ENCODE data around the gene RNF123. TPM values are rescaled to one million over a fixed set of nuclear protein-coding genes. Genes with fewer than 3 reads are reported as not detected.

The RNF123 gene
- total RNA-seq, 1 experiment from 2014 or later, result 71.9 TPM

DNA sequence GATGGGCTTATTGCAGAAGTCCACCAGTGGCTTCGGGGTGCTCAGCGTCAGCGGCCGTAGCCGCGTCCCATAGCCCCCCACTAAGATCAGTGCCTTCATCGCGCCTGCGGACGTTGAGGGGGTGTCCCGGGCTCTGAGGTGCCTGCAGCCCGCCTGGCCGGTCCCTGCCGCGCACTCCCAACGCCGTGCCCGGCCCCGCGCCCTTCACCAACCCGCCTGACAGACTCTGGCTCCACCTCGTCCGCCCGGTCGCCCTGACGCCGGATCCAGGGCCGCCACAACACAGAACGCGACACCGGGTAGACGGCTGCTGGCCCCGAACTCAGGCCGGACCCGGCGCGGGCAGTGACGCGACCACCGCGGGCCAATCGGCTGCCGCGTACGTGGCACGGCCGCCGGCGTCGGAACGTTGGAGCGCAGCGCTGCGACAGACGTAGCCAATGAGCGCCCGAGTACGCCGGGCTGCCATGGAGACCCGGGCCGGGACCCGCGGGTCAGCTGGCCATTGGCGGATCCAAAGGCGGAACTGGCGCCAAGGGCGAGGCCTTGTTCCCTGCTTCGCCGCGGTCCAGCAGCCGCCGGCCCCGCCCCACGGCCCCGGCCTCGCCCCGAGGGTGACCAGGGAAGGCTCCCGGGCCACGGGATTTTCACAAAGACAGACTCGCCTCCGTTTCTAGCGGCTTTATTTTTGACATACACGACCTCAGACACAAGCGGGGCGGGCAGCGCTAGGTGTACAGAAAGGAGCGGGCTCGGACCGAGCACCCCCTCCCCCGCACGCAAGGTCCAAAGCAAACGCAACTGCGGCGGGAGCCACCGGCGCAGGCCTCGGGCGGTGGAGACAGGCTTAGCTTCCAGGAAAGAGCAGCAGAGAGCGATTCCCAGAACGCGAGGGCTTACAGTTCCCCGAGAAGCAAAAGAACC, 34.5 kb downstream of the RNF123 start, which contains the start of gene GMPPB:
Gene GMPPB, minus strand, starts transcription at position 324 of the 924 bp plus-strand sequence. Its CDS starts 225 bp downstream, at position 99.
- no peak for TF ChIP-seq FOSL1 (IDR thresholded peaks at IDR 0.05; ENCODE audit: low read depth)
- peak; percentile 50; the same call in 1 of the 2 replicates for TF ChIP-seq ZFX (IDR thresholded peaks at IDR 0.05)
- TF ChIP-seq JUND (IDR thresholded peaks at IDR 0.05), result no peak
- TF ChIP-seq EZH2phosphoT487 (IDR thresholded peaks at IDR 0.05; ENCODE audit: borderline replicate concordance), result no peak
- peak; percentile 39 for TF ChIP-seq POLR2A (IDR thresholded peaks at IDR 0.05; ENCODE audit: borderline replicate concordance, extremely low read depth, insufficient read depth, insufficient read length)
- no peak for TF ChIP-seq ELF1 (IDR thresholded peaks at IDR 0.05; ENCODE audit: borderline replicate concordance, low read depth)
- no peak for TF ChIP-seq SRF (IDR thresholded peaks at IDR 0.05; ENCODE audit: low read depth)
- TF ChIP-seq POLR2AphosphoS5 (IDR thresholded peaks at IDR 0.05; ENCODE audit: low read depth, low read length), result peak; percentile 78
- no peak for TF ChIP-seq TCF7L2 (IDR thresholded peaks at IDR 0.05; ENCODE audit: borderline replicate concordance, extremely low read depth, insufficient read depth, insufficient read length)
- peak; percentile 6 for TF ChIP-seq YY1 (IDR thresholded peaks at IDR 0.05; ENCODE audit: extremely low read depth, insufficient replicate concordance, low read depth, low read length)
- no peak for TF ChIP-seq SIN3A (IDR thresholded peaks at IDR 0.05; ENCODE audit: low read depth)
- H3K4me1 ChIP-seq (ENCODE audit: control insufficient read depth in 1 of 2, insufficient read depth in 2 of 2, low read length in 2 of 2), result peaks cover 13 to 35% of the 10 kb centered on the region in 2 experiments; a peak in 3 of 4 replicates
- H3K4me3 ChIP-seq (replicated peaks in 1 of 2; ENCODE audit: low read depth in 1 of 2, low read length in 2 of 2), result peak within 1 kb of the TSS; percentile 95
- ChIA-PET POLR2A (no interaction called here), RAD21 (ENCODE audit: low non-redundant PET in 1 of 2, low total read pairs in 2 of 2, uncharacterized antibody in 2 of 2, unreplicated experiment in 2 of 2) (interaction anchor here in 1 of 2 experiments (0.7 kb wide), 1 partner anchor 139 kb away, joined by 3 read pairs; no protein-coding TSS in a partner anchor), CTCF (interaction anchor here (1.0 kb wide), 1 partner anchor 79 kb away, joined by 3 read pairs; the partner anchor contains the start of gene INKA1)
- H3K27ac ChIP-seq (ENCODE audit: low read depth, low read length), result peak within 1 kb of the TSS; percentile 92
- H4K20me1 ChIP-seq (ENCODE audit: insufficient read depth), result no peaks in the 10 kb centered on the region
- no peaks in the 10 kb centered on the region for H3K27me3 ChIP-seq (ENCODE audit: insufficient read depth, low read length)
- H3K4me2 ChIP-seq (ENCODE audit: low read length), result peak within 1 kb of the TSS; percentile 92
- DNase-seq (ENCODE audit: low read depth, low spot score) (peak; percentile 92), ATAC-seq (peak; percentile 85)
- H3K9me2 ChIP-seq (ENCODE audit: insufficient read depth), result no peaks in the 10 kb centered on the region
- H3K36me3 ChIP-seq (ENCODE audit: control insufficient read depth in 1 of 2, insufficient read depth in 2 of 2, low read length in 2 of 2), result peaks cover 5 to 27% of the 10 kb centered on the region in 2 experiments; a peak in 3 of 4 replicates
- H3K9me3 ChIP-seq (ENCODE audit: control insufficient read depth in 1 of 2, insufficient read depth in 1 of 2, low read depth in 1 of 2, low read length in 2 of 2), result no peaks in the 10 kb centered on the region
- intact Hi-C loops (cut with micrococcal nuclease), result loop anchor here (5.0 kb wide), 1 partner anchor 113 kb away; no protein-coding TSS in a partner anchor
- BruUV-seq (replicated peaks), result TSS peak; percentile 63
- no peak within 1 kb of the TSS for H2AFZ ChIP-seq (ENCODE audit: low read depth, low read length, poor library complexity, severe bottlenecking)
- H3K79me2 ChIP-seq (ENCODE audit: insufficient read depth, low read length), result peaks cover 18% of the 10 kb centered on the region
- H3K9ac ChIP-seq (ENCODE audit: low read length), result peak within 1 kb of the TSS; percentile 99

Data from HCT116 (cell line).